MM.1S (cell line): ENCODE results near the gene LRRC8D.
"Not testable (repeated sequence)": the region's sequence is repeated elsewhere in the genome, so short reads cannot be mapped to it uniquely, and the experiment has no call there.

ENCODE experiments used
- CTCF ChIP-seq: fragments of 300-600 bp; sonication (generic); IDR thresholded peaks from 2 replicates; pipeline ENCODE4 v1.5.1; 2016; ENCODE audit warnings: antibody characterized with exemption, low read length, mixed read lengths
- EZH2phosphoT487 ChIP-seq: fragments of 300-600 bp; sonication (generic); IDR thresholded peaks from 2 replicates; pipeline ENCODE4 v1.6.1; 2018; ENCODE audit warnings: antibody characterized with exemption, low read length

- TF ChIP-seq CTCF, EZH2phosphoT487: not testable (repeated sequence)
Measured at GRCh38 chr1:89797876-89798275, 23.0 kb upstream of the LRRC8D start.
